Central memory CD8-positive, alpha-beta T cell (primary cell): Measurements from ENCODE around the gene CYP4A11.
"Not testable (repeated sequence)": the region's sequence is repeated elsewhere in the genome, so short reads cannot be mapped to it uniquely, and the experiment has no call there.

Experiments used
- ATAC-seq: fragments of 150-1000 bp; cut with Tn5 transposase; replicated peaks from 2 replicates; pipeline ENCODE4 v1.10.0; 2022; ENCODE audit warnings: mild to moderate bottlenecking, moderate FRiP score, moderate number of reproducible peaks; ENCODE audit not compliant: poor library complexity, severe bottlenecking; ENCODE audit errors: extremely low read depth
- DNase-seq, 2 donors: peaks; one replicate each; pipeline ENCODE4 v3.0.0; 2021; ENCODE audit warnings: low spot score in 2 of 2
- H3K27ac Mint-ChIP-seq: one replicate; pipeline ENCODE4 v1.8.0; 2022; ENCODE audit warnings: low read depth, mild to moderate bottlenecking, moderate library complexity, mixed read lengths
- H3K27me3 Mint-ChIP-seq: one replicate; pipeline ENCODE4 v1.8.0; 2022; ENCODE audit warnings: mixed read lengths
- H3K36me3 Mint-ChIP-seq: one replicate; pipeline ENCODE4 v1.8.0; 2022; ENCODE audit warnings: mild to moderate bottlenecking, moderate library complexity, mixed read lengths; ENCODE audit not compliant: insufficient read depth
- H3K4me1 Mint-ChIP-seq: one replicate; pipeline ENCODE4 v1.8.0; 2022; ENCODE audit warnings: mixed read lengths
- H3K4me3 Mint-ChIP-seq: one replicate; pipeline ENCODE4 v1.8.0; 2022; ENCODE audit warnings: mild to moderate bottlenecking, moderate library complexity, mixed read lengths
- H3K9me3 Mint-ChIP-seq: one replicate; pipeline ENCODE4 v1.8.0; 2022; ENCODE audit warnings: mixed read lengths

Gene CYP4A11

GRCh38 chr1:46947706-46948105 is 6.4 kb upstream of the CYP4A11 start:
- H3K9me3 Mint-ChIP-seq, H3K4me3 Mint-ChIP-seq, H3K4me1 Mint-ChIP-seq, H3K36me3 Mint-ChIP-seq, DNase-seq, ATAC-seq, H3K27ac Mint-ChIP-seq: not testable (repeated sequence)
- H3K27me3 Mint-ChIP-seq, result peaks cover 68% of the 10 kb centered on the region

GRCh38 chr1:46942086-46942485 is 810 bp upstream of the CYP4A11 start:
- peaks cover 41% of the 10 kb centered on the region for H3K27me3 Mint-ChIP-seq
- no peaks in the 10 kb centered on the region for H3K36me3 Mint-ChIP-seq
- H3K4me1 Mint-ChIP-seq, result no peaks in the 10 kb centered on the region
- H3K9me3 Mint-ChIP-seq, result no peaks in the 10 kb centered on the region
- ATAC-seq (no peak), DNase-seq (no peak)
- H3K27ac Mint-ChIP-seq, result no peak overlapping the region
- H3K4me3 Mint-ChIP-seq, result no peak overlapping the region

- Mint-ChIP-seq H3K4me1 (no peaks in the 10 kb centered on the region), H3K9me3 (no peaks in the 10 kb centered on the region), H3K4me3 (no peak overlapping the region), H3K27me3 (peaks cover 42% of the 10 kb centered on the region), H3K27ac (no peak overlapping the region), H3K36me3 (no peaks in the 10 kb centered on the region)
- no peak for DNase-seq
- no peak for ATAC-seq
Measured at GRCh38 chr1:46940307-46940706, 969 bp downstream of the CYP4A11 start.

- H3K36me3 Mint-ChIP-seq, result no peaks in the 10 kb centered on the region
- H3K9me3 Mint-ChIP-seq, result no peaks in the 10 kb centered on the region
Measured at GRCh38 chr1:46937270-46937669, 4.0 kb downstream of the CYP4A11 start.

GRCh38 chr1:46936788-46937187 is 4.5 kb downstream of the CYP4A11 start:
- no peak overlapping the region for H3K27ac Mint-ChIP-seq
- no peaks in the 10 kb centered on the region for H3K36me3 Mint-ChIP-seq
- ATAC-seq, result no peak
- H3K27me3 Mint-ChIP-seq, result peaks cover 16% of the 10 kb centered on the region
- no peaks in the 10 kb centered on the region for H3K4me1 Mint-ChIP-seq
- no peaks in the 10 kb centered on the region for H3K9me3 Mint-ChIP-seq
- H3K4me3 Mint-ChIP-seq, result no peak overlapping the region
- no peak for DNase-seq

More at GRCh38 chr1:46937270-46937669, 4.0 kb downstream of the CYP4A11 start:
- H3K4me1 Mint-ChIP-seq, result no peaks in the 10 kb centered on the region
- no peak overlapping the region for H3K27ac Mint-ChIP-seq
- DNase-seq (no peak), ATAC-seq (no peak)
- peaks cover 19% of the 10 kb centered on the region for H3K27me3 Mint-ChIP-seq
- no peak overlapping the region for H3K4me3 Mint-ChIP-seq

- not testable (repeated sequence) for H3K36me3 Mint-ChIP-seq, H3K27ac Mint-ChIP-seq, H3K9me3 Mint-ChIP-seq, DNase-seq, H3K4me1 Mint-ChIP-seq, ATAC-seq, H3K4me3 Mint-ChIP-seq
- H3K27me3 Mint-ChIP-seq, result peaks cover 33% of the 10 kb centered on the region
Measured at GRCh38 chr1:46934852-46935251, 6.4 kb downstream of the CYP4A11 start.

GRCh38 chr1:46932020-46932419 is 9.3 kb downstream of the CYP4A11 start:
- not testable (repeated sequence) for H3K9me3 Mint-ChIP-seq, H3K4me1 Mint-ChIP-seq, H3K27ac Mint-ChIP-seq, H3K36me3 Mint-ChIP-seq, DNase-seq, ATAC-seq, H3K4me3 Mint-ChIP-seq
- H3K27me3 Mint-ChIP-seq, result peaks cover 57% of the 10 kb centered on the region

GRCh38 chr1:46931151-46931550 is 10.1 kb downstream of the CYP4A11 start:
- Mint-ChIP-seq H3K9me3 (no peaks in the 10 kb centered on the region), H3K27ac (no peak overlapping the region), H3K27me3 (peaks cover 57% of the 10 kb centered on the region), H3K4me3 (no peak overlapping the region), H3K36me3 (no peaks in the 10 kb centered on the region), H3K4me1 (no peaks in the 10 kb centered on the region)
- ATAC-seq (no peak), DNase-seq (no peak)

GRCh38 chr1:46927249-46927835 is 13.9 kb downstream of the CYP4A11 start:
- DNase-seq, result no peak
- ATAC-seq, result no peak
- peaks cover 8% of the 10 kb centered on the region for H3K9me3 Mint-ChIP-seq
- no peak overlapping the region for H3K27ac Mint-ChIP-seq
- no peaks in the 10 kb centered on the region for H3K36me3 Mint-ChIP-seq
- no peaks in the 10 kb centered on the region for H3K4me1 Mint-ChIP-seq
- peaks cover 87% of the 10 kb centered on the region for H3K27me3 Mint-ChIP-seq
- no peak overlapping the region for H3K4me3 Mint-ChIP-seq

- H3K4me3 Mint-ChIP-seq, result no peak overlapping the region
- peaks cover 11% of the 10 kb centered on the region for H3K9me3 Mint-ChIP-seq
- peaks cover 19% of the 10 kb centered on the region for H3K27me3 Mint-ChIP-seq
- DNase-seq (no peak), ATAC-seq (no peak)
- no peak overlapping the region for H3K27ac Mint-ChIP-seq
- no peaks in the 10 kb centered on the region for H3K36me3 Mint-ChIP-seq
- no peaks in the 10 kb centered on the region for H3K4me1 Mint-ChIP-seq
Measured at GRCh38 chr1:46910790-46911189, 30.5 kb downstream of the CYP4A11 start.

- ATAC-seq, result no peak
- DNase-seq, result no peak
- H3K9me3 Mint-ChIP-seq, result peaks cover 16% of the 10 kb centered on the region
- no peak overlapping the region for H3K4me3 Mint-ChIP-seq
- no peaks in the 10 kb centered on the region for H3K36me3 Mint-ChIP-seq
- peaks cover 54% of the 10 kb centered on the region for H3K27me3 Mint-ChIP-seq
- no peaks in the 10 kb centered on the region for H3K4me1 Mint-ChIP-seq
- H3K27ac Mint-ChIP-seq, result no peak overlapping the region
Measured at GRCh38 chr1:46903481-46903880, 37.8 kb downstream of the CYP4A11 start.

- no peak overlapping the region for H3K4me3 Mint-ChIP-seq
- ATAC-seq, result no peak
- no peaks in the 10 kb centered on the region for H3K36me3 Mint-ChIP-seq
- H3K27me3 Mint-ChIP-seq, result peaks cover 53% of the 10 kb centered on the region
- no peak for DNase-seq
- no peak overlapping the region for H3K27ac Mint-ChIP-seq
- H3K4me1 Mint-ChIP-seq, result no peaks in the 10 kb centered on the region
- peaks cover 7% of the 10 kb centered on the region for H3K9me3 Mint-ChIP-seq
Measured at GRCh38 chr1:46900401-46900800, 40.9 kb downstream of the CYP4A11 start.

- not testable (repeated sequence) for ATAC-seq, H3K27me3 Mint-ChIP-seq, H3K9me3 Mint-ChIP-seq, H3K27ac Mint-ChIP-seq, DNase-seq, H3K4me1 Mint-ChIP-seq, H3K36me3 Mint-ChIP-seq, H3K4me3 Mint-ChIP-seq
Measured at GRCh38 chr1:46881656-46882055, 59.6 kb downstream of the CYP4A11 start.
